A549 (cell line): ENCODE measurements around the gene PARP9. TPM values are rescaled to one million over a fixed set of nuclear protein-coding genes. Genes with fewer than 3 reads are reported as not detected.

ENCODE experiments used
- ATAC-seq, 2 experiments: fragments of 200-7000 bp in 1 of 2; fragments of >200 bp in 1 of 2; cut with Nextera tagmentation in 1 of 2; cut with Tn5 transposase in 1 of 2; 3 replicates each; pipeline versions ENCODE4 v1.8.0 to v1.9.1; 2018 to 2020; ENCODE audit warnings: mild to moderate bottlenecking in 1 of 2, moderate library complexity in 1 of 2
- CTCF ChIA-PET: fragments of 300-600 bp; sonication (Branson Sonifier 250); formaldehyde crosslinking; extraction: SDS; loops from one replicate; lab custom pipeline; 2021; ENCODE audit warnings: antibody characterized with exemption, inconsistent platforms; lab: Yijun Ruan, JAX
- POLR2A ChIA-PET: fragments of 350-600 bp; formaldehyde crosslinking; extraction: SDS; loops from one replicate; lab custom pipeline; 2021; ENCODE audit warnings: antibody characterized with exemption, inconsistent platforms; lab: Yijun Ruan, JAX
- DNase-seq, 2 experiments: peaks; one replicate each; pipeline versions ENCODE4 v3.0.0 to v3.0.0-alpha.2; 2011 to 2016; ENCODE audit warnings: low read depth in 1 of 2, low spot score in 1 of 2
- FAIRE-seq: peaks from 2 replicates; lab custom pipeline; 2011; peaks lifted over from hg19 to GRCh38; lab: Jason Lieb, UNC
- H3K27ac ChIP-seq, 2 experiments: fragments of >200 bp; sonication (Bioruptor Twin); formaldehyde crosslinking; 3 replicates each; pipeline ENCODE4 v1.5.1; 2016 to 2017
- H3K4me1 ChIP-seq: fragments of >200 bp; sonication (Bioruptor Twin); formaldehyde crosslinking; 3 replicates; pipeline ENCODE4 v1.6.1; 2016
- H3K4me2 ChIP-seq: fragments of >200 bp; sonication (Bioruptor Twin); formaldehyde crosslinking; 3 replicates; pipeline ENCODE4 v1.6.1; 2016
- H3K4me3 ChIP-seq: fragments of >200 bp; sonication (Bioruptor Twin); formaldehyde crosslinking; 3 replicates; pipeline ENCODE4 v1.5.1; 2016
- H3K9me3 ChIP-seq: fragments of >200 bp; sonication (Bioruptor Twin); formaldehyde crosslinking; 3 replicates; pipeline ENCODE4 v1.6.1; 2016
- CBX2 ChIP-seq: fragments of 200-600 bp; sonication (generic); IDR thresholded peaks from 2 replicates; pipeline ENCODE4 v1.6.1; 2016; ENCODE audit warnings: low read depth, mild to moderate bottlenecking, borderline replicate concordance
- CEBPB ChIP-seq, 2 experiments: fragments of >200 bp in 1 of 2; sonication (Bioruptor Twin) in 1 of 2; formaldehyde crosslinking in 1 of 2; IDR thresholded peaks; 2 replicates each; pipeline ENCODE4 v1.6.1; 2012 to 2016
- CHD4 ChIP-seq: fragments of 200-600 bp; sonication (generic); IDR thresholded peaks from 2 replicates; pipeline ENCODE4 v1.6.1; 2016; ENCODE audit warnings: antibody characterized with exemption, mild to moderate bottlenecking, borderline replicate concordance
- CTCF ChIP-seq: fragments of >200 bp; sonication (Bioruptor Twin); formaldehyde crosslinking; IDR thresholded peaks from 3 replicates; pipeline ENCODE4 v1.5.1; 2016
- ELK1 ChIP-seq: fragments of 150-350 bp; IDR thresholded peaks from 2 replicates; pipeline ENCODE4 v1.6.1; 2014; ENCODE audit warnings: low read depth, mild to moderate bottlenecking, low read length
- ESRRA ChIP-seq: fragments of 150-350 bp; IDR thresholded peaks from 2 replicates; pipeline ENCODE4 v1.6.1; 2014; ENCODE audit warnings: mild to moderate bottlenecking, low read length, borderline replicate concordance
- FOSB ChIP-seq: fragments of 250-450 bp; sonication (Bioruptor Pico); IDR thresholded peaks from 2 replicates; pipeline ENCODE4 v1.5.0; 2020; ENCODE audit warnings: mild to moderate bottlenecking, moderate library complexity
- FOXS1 ChIP-seq: fragments of 250-450 bp; sonication (Bioruptor Pico); IDR thresholded peaks from 2 replicates; pipeline ENCODE4 v1.5.0; 2020; ENCODE audit warnings: mild to moderate bottlenecking, moderate library complexity
- HDAC2 ChIP-seq: fragments of 200-600 bp; sonication (generic); IDR thresholded peaks from 2 replicates; pipeline ENCODE4 v1.6.1; 2016
- JUN ChIP-seq, 2 experiments: fragments of >200 bp; sonication (Bioruptor Twin); formaldehyde crosslinking; IDR thresholded peaks; 2 replicates in 1 of 2; 3 replicates in 1 of 2; pipeline ENCODE4 v1.6.1; 2016 to 2017
- KDM1A ChIP-seq: fragments of 200-600 bp; sonication (generic); IDR thresholded peaks from 2 replicates; pipeline ENCODE4 v1.6.1; 2016; ENCODE audit warnings: low read depth, mild to moderate bottlenecking
- MAFK ChIP-seq: fragments of 450-650 bp; IDR thresholded peaks from 2 replicates; pipeline ENCODE4 v1.6.1; 2014; ENCODE audit not compliant: partially characterized antibody
- MAZ ChIP-seq: fragments of 150-350 bp; IDR thresholded peaks from 2 replicates; pipeline ENCODE4 v1.6.1; 2014; ENCODE audit warnings: antibody characterized with exemption, low read depth, low read length, borderline replicate concordance
- MYC ChIP-seq: IDR thresholded peaks from 2 replicates; pipeline ENCODE4 v1.6.1; 2012; ENCODE audit warnings: mild to moderate bottlenecking, inconsistent platforms, low read length, improper control_type of control experiment, borderline replicate concordance
- NFE2L2 ChIP-seq: fragments of 150-350 bp; conservative IDR thresholded peaks from 2 replicates; pipeline ENCODE4 v1.6.1; 2014; ENCODE audit warnings: low read length
- NPAS2 ChIP-seq: fragments of 250-450 bp; sonication (Bioruptor Pico); IDR thresholded peaks from 2 replicates; pipeline ENCODE4 v1.8.0; 2022; ENCODE audit warnings: mild to moderate bottlenecking, moderate library complexity, borderline replicate concordance
- NR3C1 ChIP-seq: fragments of >200 bp; sonication (Bioruptor Twin); formaldehyde crosslinking; IDR thresholded peaks from 3 replicates; pipeline ENCODE4 v1.6.1; 2017
- PBX3 ChIP-seq: IDR thresholded peaks from 2 replicates; pipeline ENCODE4 v1.6.1; 2012
- PHF8 ChIP-seq: fragments of 200-600 bp; sonication (generic); IDR thresholded peaks from 2 replicates; pipeline ENCODE4 v1.6.1; 2016; ENCODE audit warnings: low read depth, mild to moderate bottlenecking, antibody characterized with exemption, moderate library complexity, borderline replicate concordance
- RARB ChIP-seq: fragments of 250-450 bp; sonication (Bioruptor Pico); IDR thresholded peaks from 2 replicates; pipeline ENCODE4 v1.8.0; 2021; ENCODE audit warnings: mild to moderate bottlenecking, moderate library complexity
- RCOR1 ChIP-seq: fragments of 150-350 bp; IDR thresholded peaks from 2 replicates; pipeline ENCODE4 v1.6.1; 2014; ENCODE audit warnings: antibody characterized with exemption, low read length, low read depth
- RFX5 ChIP-seq: fragments of 450-650 bp; IDR thresholded peaks from 2 replicates; pipeline ENCODE4 v1.7.1; 2014; ENCODE audit warnings: antibody characterized with exemption, mild to moderate bottlenecking, moderate library complexity
- TFCP2L1 ChIP-seq: fragments of 250-450 bp; sonication (Bioruptor Pico); IDR thresholded peaks from 2 replicates; pipeline ENCODE4 v1.5.0; 2021; ENCODE audit warnings: mild to moderate bottlenecking
- ZC3H11A ChIP-seq: fragments of 450-650 bp; IDR thresholded peaks from 2 replicates; pipeline ENCODE4 v1.6.1; 2014; ENCODE audit warnings: antibody characterized with exemption, mild to moderate bottlenecking
- WGBS: methylation state at CpG from one replicate; pipeline ENCODE4 v1.1.6; 2017; ENCODE audit errors: missing lambda C conversion rate; 5-methylcytosine and 5-hydroxymethylcytosine counted together
- polyA plus RNA-seq, 4 experiments: library from polyadenylated mRNA; depleted of rRNA in 3 of 4; stranded (reverse); fragments of >200 nt; fragmentation: RNase III in 1 of 4; extraction: RNeasy Plus Mini Kit Qiagen cat#74134 plus additional on column Dnase treatment in 1 of 4; gene quantifications; 2 replicates in 3 of 4; 3 replicates in 1 of 4; pipeline ENCODE4 v1.2.3, GENCODE V29; 2011 to 2017

PARP9 gene
- polyA plus RNA-seq, 2 of the 4 experiments (the other 2 are of a cell fraction) = 4.5 to 12.6 TPM

GRCh38 chr3:122557356-122557755, 6.7 kb downstream of the PARP9 start:
- ChIA-PET CTCF (interaction anchor here (1.0 to 5.1 kb wide), 5 partner anchors 10 to 164 kb away, joined by 3 to 38 read pairs (median 5); partner anchors contain the start of gene PARP14), POLR2A (no interaction called here)
- ATAC-seq (no peak), FAIRE-seq (no peak), DNase-seq (no peak)
- H3K9me3 ChIP-seq = no peaks in the 10 kb centered on the region
- H3K4me1 ChIP-seq = no peaks in the 10 kb centered on the region
- no peak overlapping the region for H3K27ac ChIP-seq
- 89% methylated on average over 5 of the region's 5 CpGs for WGBS
- no peak for TF ChIP-seq ZC3H11A
- TF ChIP-seq PBX3 = no peak
- TF ChIP-seq, all 56 proteins: peak for 0
- Histone ChIP-seq H3K4me2 (no peak overlapping the region), H3K4me3 (no peak overlapping the region)

GRCh38 chr3:122555275-122556071, 8.6 kb downstream of the PARP9 start:
- no peak for DNase-seq
- Histone ChIP-seq H3K4me2 (no peak overlapping the region), H3K4me3 (no peak overlapping the region), H3K9me3 (no peaks in the 10 kb centered on the region), H3K4me1 (no peaks in the 10 kb centered on the region), H3K27ac (no peak overlapping the region)
- 82% methylated on average over 6 of the region's 6 CpGs for WGBS
- TF ChIP-seq CBX2 (no peak), TFCP2L1 (no peak), MAFK (peak; percentile 38), KDM1A (no peak), CTCF (no peak), CHD4 (no peak), NFE2L2 (no peak)
- ChIA-PET POLR2A (no interaction called here), CTCF (interaction anchor here (3.6 to 5.1 kb wide), 2 partner anchors 97 to 124 kb away, joined by 11 to 38 read pairs; partner anchors contain the start of gene PARP14)
- no peak for ATAC-seq
- FAIRE-seq = no peak

- TF ChIP-seq CEBPB (IDR thresholded peaks at IDR 0.05) (no peak), ESRRA (no peak), CBX2 (no peak), NPAS2 (CRISPR knock-in tag) (no peak), JUN (IDR thresholded peaks at IDR 0.05) (no peak), MYC (no peak), NR3C1 (no peak), MAZ (no peak), PHF8 (no peak), ELK1 (no peak), FOSB (CRISPR knock-in tag) (no peak), RCOR1 (no peak), KDM1A (no peak), FOXS1 (no peak), RARB (CRISPR knock-in tag) (no peak), HDAC2 (no peak), RFX5 (no peak)
- DNase-seq (no peak), ATAC-seq (no peak), FAIRE-seq (no peak)
- POLR2A ChIA-PET = no interaction called here
- CTCF ChIA-PET = interaction anchor here (1.6 to 5.1 kb wide), 2 partner anchors 126 kb away, joined by 4 to 38 read pairs; partner anchors contain the start of gene PARP14
- no peak overlapping the region for H3K4me3 ChIP-seq
- H3K27ac ChIP-seq = no peak overlapping the region
- no peak overlapping the region for H3K4me2 ChIP-seq
- H3K9me3 ChIP-seq = no peaks in the 10 kb centered on the region
- 65% methylated on average over 3 of the region's 3 CpGs for WGBS
- no peaks in the 10 kb centered on the region for H3K4me1 ChIP-seq
Observed at GRCh38 chr3:122553171-122553570, 10.9 kb downstream of the PARP9 start.
